Measurements from ENCODE around the gene PRKAR1B.

PRKAR1B gene

DNA sequence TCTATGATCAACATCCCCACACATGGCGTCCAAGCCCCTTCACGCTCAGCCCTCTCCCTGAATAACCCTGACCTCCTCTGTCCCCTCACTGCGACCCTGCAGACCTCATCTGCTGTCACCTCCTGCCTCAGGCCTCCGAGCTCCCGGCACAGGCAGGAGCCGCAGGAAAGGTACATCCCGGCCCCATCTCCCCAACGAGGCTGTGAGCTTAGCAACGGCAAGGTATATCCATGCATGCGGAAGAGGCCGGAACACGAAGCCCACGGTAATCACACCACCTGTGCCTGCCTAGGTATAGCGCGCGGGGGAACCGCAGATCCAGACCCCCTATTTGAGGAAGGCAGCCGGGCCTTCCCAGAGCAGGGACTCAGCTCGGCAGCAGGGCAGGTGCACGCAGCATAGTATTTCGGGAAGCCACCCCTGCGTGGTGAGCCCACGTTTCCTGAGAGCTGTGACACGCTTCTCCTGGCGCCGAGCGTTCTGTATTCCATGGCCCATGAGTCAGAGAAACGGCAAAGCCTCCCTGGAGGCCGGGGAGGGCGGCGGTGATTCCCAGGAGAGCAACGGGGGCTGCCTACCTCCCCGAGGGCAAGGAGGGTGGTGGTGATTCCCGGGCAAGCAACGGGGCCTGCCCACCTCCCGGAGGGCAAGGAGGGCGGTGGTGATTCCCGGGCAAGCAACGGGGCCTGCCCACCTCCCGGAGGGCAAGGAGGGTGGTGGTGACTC lies 50.7 kb downstream of the PRKAR1B start:
- no peak overlapping the region for H3K4me3 ChIP-seq (ENCODE audit: low read depth, low read length)
- H3K9me3 ChIP-seq (ENCODE audit: control insufficient read depth, insufficient read depth, low read depth, low read length): no peaks in the 10 kb centered on the region
- ChIA-PET CTCF (no interaction called here), POLR2A (no interaction called here)
- H3K36me3 ChIP-seq (ENCODE audit: control insufficient read depth in 2 of 2, insufficient read depth in 1 of 2, low read length in 2 of 2): peaks cover 0 to 4% of the 10 kb centered on the region in 2 experiments; a peak in 2 of 3 replicates
- TF ChIP-seq, protein P1, sequence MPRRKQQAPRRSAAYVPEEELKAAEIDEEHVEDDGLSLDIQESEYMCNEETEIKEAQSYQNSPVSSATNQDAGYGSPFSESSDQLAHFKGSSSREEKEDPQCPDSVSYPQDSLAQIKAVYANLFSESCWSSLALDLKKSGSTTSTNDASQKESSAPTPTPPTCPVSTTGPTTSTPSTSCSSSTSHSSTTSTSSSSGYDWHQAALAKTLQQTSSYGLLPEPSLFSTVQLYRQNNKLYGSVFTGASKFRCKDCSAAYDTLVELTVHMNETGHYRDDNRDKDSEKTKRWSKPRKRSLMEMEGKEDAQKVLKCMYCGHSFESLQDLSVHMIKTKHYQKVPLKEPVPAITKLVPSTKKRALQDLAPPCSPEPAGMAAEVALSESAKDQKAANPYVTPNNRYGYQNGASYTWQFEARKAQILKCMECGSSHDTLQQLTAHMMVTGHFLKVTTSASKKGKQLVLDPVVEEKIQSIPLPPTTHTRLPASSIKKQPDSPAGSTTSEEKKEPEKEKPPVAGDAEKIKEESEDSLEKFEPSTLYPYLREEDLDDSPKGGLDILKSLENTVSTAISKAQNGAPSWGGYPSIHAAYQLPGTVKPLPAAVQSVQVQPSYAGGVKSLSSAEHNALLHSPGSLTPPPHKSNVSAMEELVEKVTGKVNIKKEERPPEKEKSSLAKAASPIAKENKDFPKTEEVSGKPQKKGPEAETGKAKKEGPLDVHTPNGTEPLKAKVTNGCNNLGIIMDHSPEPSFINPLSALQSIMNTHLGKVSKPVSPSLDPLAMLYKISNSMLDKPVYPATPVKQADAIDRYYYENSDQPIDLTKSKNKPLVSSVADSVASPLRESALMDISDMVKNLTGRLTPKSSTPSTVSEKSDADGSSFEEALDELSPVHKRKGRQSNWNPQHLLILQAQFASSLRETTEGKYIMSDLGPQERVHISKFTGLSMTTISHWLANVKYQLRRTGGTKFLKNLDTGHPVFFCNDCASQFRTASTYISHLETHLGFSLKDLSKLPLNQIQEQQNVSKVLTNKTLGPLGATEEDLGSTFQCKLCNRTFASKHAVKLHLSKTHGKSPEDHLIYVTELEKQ (tag by site-specific recombination; IDR thresholded peaks at IDR 0.05; ENCODE audit: borderline replicate concordance): no peak
- no peak for TF ChIP-seq SCRT1 (tag by site-specific recombination; IDR thresholded peaks at IDR 0.05; ENCODE audit: borderline replicate concordance)
- H3K4me1 ChIP-seq (ENCODE audit: control insufficient read depth, insufficient read depth, low read length): no peaks in the 10 kb centered on the region
- H3K27ac ChIP-seq (ENCODE audit: extremely low read depth, low read depth, low read length): no peak overlapping the region

DNA sequence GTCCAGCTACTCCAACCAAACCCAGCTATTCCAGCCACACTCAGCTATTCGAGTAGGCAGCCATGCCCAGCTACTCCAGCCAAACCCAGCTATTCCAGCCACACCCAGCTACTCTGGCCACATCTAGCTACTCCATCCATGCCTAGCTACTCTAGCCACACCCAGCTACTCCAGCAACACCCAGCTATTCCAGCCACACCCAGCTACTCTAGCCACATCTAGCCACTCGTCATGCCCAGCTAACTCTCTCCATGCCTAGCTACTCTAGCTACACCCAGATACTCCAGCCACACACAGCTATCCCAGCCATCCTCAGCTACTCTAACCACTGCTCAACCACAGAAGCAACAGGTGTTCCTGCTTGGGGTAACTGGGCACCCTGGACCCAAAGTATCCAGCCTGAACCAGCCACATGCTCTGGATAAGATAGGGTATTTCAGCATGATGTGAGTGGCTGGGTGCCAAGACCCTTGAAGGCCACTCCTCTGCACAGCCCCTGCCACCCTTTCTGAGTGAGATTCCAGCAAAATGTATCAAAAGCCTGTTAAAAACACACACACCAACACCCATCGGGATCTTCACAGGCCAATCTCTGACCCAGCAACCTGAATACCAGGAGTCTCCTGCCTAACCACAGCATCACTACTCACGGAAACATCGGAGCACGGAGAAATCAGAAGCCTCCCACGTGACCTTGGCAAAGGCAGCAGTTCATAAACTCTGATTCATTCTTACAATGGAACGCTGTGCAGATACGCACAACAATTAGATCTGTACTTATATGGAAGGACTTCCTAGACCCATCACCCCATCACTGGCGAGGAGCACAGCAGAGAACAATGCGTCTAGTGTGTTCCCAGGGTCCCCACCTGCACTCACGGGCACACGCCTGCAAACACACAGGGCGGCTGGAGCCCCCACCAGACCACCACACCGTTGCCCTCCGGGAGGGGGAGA lies 52.3 kb downstream of the PRKAR1B start:
- TF ChIP-seq ZNF394 (tag by site-specific recombination; IDR thresholded peaks at IDR 0.05; ENCODE audit: borderline replicate concordance) (peak; percentile 100), ZNF544 (tag by site-specific recombination; IDR thresholded peaks at IDR 0.05) (no peak), SCRT2 (tag by site-specific recombination; IDR thresholded peaks at IDR 0.05) (peak; percentile 92), SCRT1 (tag by site-specific recombination; IDR thresholded peaks at IDR 0.05; ENCODE audit: borderline replicate concordance) (peak; percentile 88)
- ChIA-PET POLR2A (no interaction called here), CTCF (no interaction called here)
- H3K36me3 ChIP-seq (ENCODE audit: control insufficient read depth in 2 of 2, insufficient read depth in 1 of 2, low read length in 2 of 2): no peaks in the 10 kb centered on the region; a peak in 1 of 3 replicates
- no peaks in the 10 kb centered on the region for H3K9me3 ChIP-seq (ENCODE audit: control insufficient read depth, insufficient read depth, low read depth, low read length)
- H3K4me3 ChIP-seq (ENCODE audit: low read depth, low read length): no peak overlapping the region
- no peaks in the 10 kb centered on the region for H3K4me1 ChIP-seq (ENCODE audit: control insufficient read depth, insufficient read depth, low read length)
- H3K27ac ChIP-seq (ENCODE audit: extremely low read depth, low read depth, low read length): no peak overlapping the region

GRCh38 chr7:673681-674453 lies 53.2 kb downstream of the PRKAR1B start:
- Histone ChIP-seq H3K4me1 (ENCODE audit: control insufficient read depth, insufficient read depth, low read length) (no peaks in the 10 kb centered on the region), H3K27ac (ENCODE audit: extremely low read depth, low read depth, low read length) (no peak overlapping the region), H3K36me3 (ENCODE audit: control insufficient read depth in 2 of 2, insufficient read depth in 1 of 2, low read length in 2 of 2) (no peaks in the 10 kb centered on the region), H3K9me3 (ENCODE audit: control insufficient read depth, insufficient read depth, low read depth, low read length) (no peaks in the 10 kb centered on the region), H3K4me3 (ENCODE audit: low read depth, low read length) (no peak overlapping the region)
- CTCF ChIA-PET: no interaction called here
- POLR2A ChIA-PET: interaction anchor here (0.6 to 0.7 kb wide), 2 partner anchors 16 to 31 kb away, joined by 4 to 5 read pairs; no protein-coding TSS in a partner anchor
- peak; percentile 100 for TF ChIP-seq ZNF394 (tag by site-specific recombination; IDR thresholded peaks at IDR 0.05; ENCODE audit: borderline replicate concordance)
- peak; percentile 20; the same call in 1 of the 2 replicates for TF ChIP-seq ZNF280D (tag by site-specific recombination; IDR thresholded peaks at IDR 0.05)
- no peak for TF ChIP-seq ZNF202 (tag by site-specific recombination; IDR thresholded peaks at IDR 0.05; ENCODE audit: borderline replicate concordance)
